ENCODE data around the gene AMPD1.
A peak's percentile ranks its signal among the peaks of the same experiment; 100 is the strongest.

The AMPD1 gene

GRCh38 chr1:114696810-114697209 lies 1.5 kb upstream of the AMPD1 start:
- DNase-seq, result no peak

DNA sequence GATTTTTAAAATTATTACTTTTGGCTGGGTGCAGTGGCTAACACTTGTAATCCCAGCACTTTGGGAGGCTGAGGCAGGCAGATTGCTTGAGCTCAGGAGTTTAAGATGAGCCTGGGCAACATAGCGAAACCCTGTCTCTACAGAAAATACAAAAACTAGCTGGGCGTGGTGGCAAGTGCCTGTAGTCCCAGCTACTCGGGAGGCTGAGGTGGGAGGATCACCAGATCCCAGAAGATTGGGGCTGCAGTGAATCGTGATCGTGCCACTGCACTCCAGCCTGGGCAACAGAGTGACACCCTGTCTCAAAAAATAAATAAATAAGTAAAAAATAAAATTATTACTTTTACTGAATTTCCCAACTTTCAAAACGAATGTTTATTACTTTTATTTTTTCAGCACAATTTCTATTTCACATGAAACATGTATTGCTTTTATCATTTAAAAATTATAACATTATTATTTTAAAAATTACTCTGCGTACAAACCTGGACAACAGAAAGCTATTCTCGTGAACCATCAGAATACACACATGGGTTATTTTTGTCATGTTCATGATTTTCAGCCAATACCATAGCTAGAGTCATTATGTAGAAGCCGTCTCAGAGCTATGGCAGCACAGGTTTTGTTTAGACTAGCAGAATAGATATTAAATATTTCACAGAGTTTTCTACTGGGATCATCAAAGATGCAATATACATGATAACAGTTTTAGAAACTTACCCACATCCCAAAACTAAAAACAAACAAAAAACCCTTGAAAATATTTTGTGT lies 621 bp downstream of the AMPD1 start:
- DNase-seq, result no peak

GRCh38 chr1:114692947-114693346 lies 2.4 kb downstream of the AMPD1 start:
- DNase-seq, result no peak

- no peak for DNase-seq
Observed at GRCh38 chr1:114691061-114691460, 4.3 kb downstream of the AMPD1 start.

- no peak for DNase-seq
Observed at GRCh38 chr1:114690148-114690547, 5.2 kb downstream of the AMPD1 start.

- no peak for DNase-seq
Observed at GRCh38 chr1:114688526-114688925, 6.8 kb downstream of the AMPD1 start.

DNA sequence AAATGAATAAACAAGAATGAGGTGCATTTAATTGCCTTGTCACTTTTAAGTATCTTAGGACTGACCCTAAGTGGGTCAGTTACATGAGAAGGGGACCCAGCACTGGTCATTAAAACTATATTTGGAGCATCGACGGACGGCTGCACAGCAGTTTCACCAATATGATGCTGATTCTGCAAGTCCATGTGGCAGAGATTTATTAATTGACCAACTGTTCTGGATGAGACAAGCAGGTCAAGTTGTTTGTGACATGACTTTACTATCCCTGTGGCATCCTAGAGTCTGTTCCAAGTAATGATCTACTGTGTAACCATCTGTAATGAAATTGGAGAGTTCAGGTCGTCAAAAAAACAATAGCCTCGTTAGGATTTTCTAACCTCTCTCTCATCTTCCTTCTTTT lies 9.5 kb downstream of the AMPD1 start:
- no peak for DNase-seq

DNA sequence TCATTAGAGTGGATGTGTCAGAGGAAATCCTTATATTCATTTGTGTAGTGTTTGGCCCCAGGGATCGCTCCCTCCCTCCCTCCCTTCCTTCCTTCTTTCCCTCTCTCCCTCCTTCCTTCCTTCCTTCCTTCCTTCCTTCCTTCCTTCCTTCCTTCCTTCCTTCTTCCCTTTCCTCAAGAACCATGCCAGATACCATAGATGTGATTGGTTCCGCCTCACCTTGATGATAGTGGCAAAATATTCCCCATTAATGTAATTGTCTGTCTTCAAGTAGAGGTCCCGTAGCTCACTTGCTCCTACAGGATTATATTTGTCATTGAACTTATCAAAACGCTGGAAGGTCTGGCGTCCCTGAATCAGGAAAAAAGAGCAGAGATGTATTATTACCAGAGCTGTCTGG lies 17.7 kb downstream of the AMPD1 start:
- DNase-seq, result no peak

DNA sequence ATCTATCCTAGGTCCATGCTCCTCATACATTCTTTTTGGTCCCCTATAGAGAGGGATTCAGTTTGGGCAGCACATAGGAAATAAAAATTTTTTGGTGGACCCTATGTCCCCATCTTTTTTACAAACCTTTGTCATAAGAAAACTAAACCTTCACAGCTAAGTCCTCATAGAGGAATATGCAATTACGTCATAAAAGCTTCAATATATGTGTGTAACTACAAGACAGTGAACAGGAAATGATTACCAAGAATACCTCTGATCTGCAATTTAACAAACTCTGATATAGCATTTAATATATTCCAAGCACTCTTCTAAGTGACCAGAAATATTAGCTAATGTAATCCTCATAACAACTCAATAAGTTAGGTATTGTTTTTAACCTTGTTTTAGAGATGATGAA lies 19.2 kb downstream of the AMPD1 start:
- DNase-seq, result no peak

DNA sequence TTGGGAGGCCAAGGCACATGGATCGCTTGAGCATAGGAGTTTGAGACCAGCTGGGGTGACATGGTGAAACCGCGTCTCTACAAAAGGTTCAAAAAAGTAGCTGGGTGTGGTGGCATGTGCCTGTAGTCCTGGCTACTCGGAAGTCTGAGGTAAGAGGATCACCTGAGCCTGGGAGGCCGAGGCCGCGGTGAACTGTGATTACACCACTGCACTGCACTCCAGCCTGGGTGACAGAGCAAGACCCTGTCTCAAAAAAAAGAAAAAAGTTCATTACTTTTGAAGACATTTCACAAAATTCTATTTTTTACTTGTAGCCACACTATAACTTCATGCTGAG lies 23.4 kb downstream of the AMPD1 start:
- no peak for DNase-seq

DNA sequence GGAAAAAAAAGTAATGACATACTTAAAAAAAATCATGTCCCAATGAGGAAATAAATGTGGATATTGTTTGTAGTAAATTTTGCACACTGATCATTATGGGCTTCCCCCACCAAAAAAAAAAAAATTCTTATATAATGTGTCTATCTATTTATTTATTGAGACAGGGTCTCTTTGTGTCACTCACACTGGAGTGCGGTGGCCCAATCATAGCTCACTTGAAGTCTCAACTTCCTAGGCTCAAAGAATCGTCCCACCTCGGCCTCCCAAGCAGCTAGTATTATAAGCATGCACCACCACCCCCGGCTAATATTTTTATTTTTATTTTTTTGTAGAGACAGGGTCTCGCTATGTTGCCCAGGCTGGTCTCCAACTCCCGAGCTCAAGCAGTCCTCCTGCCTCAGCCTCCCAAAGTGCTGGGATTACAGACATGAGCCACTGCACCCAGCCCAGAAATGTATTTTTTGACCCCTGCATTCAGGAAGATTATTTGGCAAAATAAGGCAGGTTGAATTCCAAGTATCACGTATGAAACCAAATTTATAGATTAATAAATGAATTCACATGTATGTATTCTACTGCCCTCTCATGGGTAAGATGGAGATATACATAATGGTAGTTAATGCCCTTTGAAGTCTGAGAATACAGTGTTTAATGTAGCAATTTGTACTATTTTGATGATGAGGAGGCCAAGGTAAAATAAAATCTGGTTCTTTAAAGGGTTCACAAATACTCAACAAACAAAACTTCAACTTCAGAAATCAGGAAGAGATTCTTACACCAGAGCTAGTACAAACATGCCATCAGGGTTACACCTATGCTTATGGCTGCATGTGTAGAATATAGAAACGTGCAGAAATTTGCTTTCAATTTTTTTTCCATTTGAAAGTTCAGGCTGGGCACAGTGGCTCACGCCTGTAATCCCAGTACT lies 24.1 kb downstream of the AMPD1 start:
- no peak for DNase-seq

DNA sequence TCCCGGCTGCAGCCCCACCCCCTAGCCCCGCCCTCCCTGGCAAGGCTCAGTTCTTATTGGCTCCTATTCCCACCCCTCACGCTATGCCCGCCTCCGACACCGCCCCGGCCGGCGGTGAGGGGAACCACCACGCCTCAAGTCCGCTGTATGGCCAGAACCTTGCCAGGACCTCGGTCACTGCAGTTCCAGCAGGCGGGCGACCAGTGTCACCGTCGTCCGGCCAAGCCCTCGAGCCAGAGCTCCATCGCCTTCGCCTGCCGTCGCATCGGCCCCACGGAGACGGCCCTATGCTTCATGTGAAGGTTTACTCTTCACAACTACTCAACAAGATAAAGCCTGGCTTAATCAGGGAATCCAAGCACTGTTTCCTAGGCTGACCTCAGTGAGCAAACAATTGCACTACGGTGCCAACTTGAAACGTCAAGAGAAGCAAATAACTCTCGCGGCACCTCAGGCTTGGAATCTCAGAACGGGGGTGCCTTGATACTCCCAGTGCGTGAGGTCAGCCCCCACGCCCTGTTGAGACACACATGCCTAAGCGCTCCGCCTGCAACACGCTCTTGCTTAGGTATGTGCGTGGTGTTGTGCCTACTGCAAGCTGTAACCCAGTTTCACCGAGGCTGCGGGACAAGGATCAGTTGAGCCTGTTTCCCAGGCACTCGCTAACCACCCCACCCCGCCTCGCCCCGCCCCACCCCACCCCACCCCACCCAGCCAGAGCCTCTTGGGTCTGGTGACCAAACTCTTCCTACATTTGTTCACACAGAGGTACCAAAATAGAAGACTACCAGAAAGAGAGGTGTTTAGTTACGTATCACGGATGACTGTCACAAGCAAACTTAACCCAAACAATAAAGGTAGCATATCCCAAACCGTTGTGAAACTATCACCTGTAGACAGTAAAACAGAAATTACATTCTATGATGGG lies 25.0 kb downstream of the AMPD1 start:
- DNase-seq, result peak; percentile 81

DNA sequence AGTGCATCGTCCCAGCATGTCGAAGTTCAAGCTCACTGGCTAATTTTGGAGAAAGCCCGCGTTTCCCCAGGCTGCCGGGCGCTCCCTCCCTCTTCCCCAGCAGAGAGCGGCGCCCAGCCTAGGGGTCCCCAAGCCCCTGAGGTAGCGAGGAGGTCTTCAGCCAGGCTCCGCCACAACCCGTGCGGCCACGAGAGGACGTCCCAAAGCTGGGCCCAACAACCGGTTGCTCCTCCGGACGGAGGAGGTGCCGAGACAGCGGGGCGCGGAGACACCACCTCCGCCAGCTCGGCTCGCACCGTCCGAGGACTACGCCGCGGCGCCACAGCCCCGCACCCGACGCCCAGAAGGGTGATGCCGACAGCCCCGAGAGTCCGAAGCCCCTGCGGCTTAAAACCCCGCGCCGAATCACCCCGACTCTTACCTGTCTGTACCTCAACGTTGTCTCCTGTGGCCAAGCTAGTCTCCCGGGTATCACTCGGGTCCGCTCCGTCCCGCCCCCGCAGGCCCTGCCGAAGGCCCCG lies 25.7 kb downstream of the AMPD1 start, which contains the start of gene DENND2C:
TSS of gene DENND2C (minus strand) at position 488 of the 521 bp plus-strand sequence. CDS start 44,065 bp downstream, outside the sequence.
- no peak for DNase-seq

DNA sequence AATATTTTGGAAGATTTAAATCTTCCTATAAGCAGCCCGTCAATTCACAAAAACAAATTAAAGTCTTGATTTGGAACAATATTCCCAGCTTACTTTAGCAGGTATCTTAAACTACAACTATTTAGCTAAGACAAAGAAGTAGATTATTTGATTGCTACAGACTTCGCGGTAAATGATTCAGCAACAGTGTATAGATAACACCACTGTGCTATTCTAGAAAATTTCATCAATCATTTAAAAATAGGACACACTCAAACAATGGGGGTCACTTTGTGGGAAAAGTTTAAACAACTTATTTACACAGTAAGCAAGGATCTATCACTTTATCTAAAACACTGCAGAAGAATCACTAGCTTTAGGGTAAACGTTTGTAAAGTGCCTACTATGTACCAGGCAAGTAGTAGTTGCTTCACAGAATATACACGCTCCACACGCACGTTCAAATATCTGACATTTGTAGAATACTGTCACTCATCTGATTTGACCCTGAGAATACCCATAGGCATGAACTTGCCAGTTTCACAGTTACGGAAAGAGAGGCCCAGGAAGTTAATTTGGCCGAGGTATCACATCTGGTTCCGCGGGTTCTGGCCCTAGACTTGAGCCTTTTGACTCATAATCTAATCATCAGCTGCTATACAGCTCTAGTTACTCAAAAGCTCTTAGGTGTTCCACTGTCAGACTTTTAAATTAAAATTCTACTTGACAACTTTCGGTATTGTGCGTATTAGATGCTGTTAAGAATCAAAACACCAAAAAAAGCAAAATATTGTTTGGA lies 26.4 kb downstream of the AMPD1 start:
- DNase-seq, result peak; percentile 2

DNA sequence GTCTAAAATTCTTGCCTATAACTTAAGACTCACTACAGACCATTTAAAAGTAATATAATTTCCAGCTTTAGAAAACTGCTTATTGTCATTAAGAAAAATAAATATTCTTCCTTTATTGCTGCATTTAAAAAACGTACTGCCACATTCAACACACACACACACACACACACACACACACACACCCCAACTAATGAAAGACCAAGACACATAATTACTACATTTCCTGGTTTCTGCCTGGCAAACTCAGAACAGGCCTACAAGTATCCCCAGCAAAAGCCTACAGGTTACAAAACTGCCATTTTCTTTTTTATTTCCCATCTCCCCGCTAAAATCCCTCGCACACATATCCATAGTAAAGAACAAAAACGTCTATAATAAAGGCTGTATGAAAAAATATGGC lies 27.0 kb downstream of the AMPD1 start:
- no peak for DNase-seq

GRCh38 chr1:114666954-114667353 lies 28.4 kb downstream of the AMPD1 start:
- no peak for DNase-seq

DNA sequence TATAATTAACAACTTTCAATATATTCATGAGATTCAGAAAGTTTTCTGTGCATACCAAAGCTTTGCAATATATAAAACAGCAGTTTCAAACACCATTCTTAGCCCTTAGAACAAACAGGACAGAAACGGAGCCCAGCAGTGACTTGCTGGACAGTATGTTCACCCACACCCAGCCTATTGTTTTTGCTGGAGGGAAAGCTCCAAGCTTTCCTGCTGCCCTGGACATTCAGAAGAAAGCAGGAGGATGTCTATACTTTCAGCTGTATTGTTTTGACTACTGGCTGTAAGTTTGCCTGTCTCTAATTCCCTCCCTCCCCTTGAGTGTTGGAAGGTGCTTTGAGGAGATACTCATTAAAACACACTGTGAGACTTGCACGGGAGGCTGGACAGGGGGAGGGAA lies 35.1 kb downstream of the AMPD1 start:
- DNase-seq, result no peak

- DNase-seq, result no peak
Observed at GRCh38 chr1:114651893-114652292, 43.5 kb downstream of the AMPD1 start.

DNA sequence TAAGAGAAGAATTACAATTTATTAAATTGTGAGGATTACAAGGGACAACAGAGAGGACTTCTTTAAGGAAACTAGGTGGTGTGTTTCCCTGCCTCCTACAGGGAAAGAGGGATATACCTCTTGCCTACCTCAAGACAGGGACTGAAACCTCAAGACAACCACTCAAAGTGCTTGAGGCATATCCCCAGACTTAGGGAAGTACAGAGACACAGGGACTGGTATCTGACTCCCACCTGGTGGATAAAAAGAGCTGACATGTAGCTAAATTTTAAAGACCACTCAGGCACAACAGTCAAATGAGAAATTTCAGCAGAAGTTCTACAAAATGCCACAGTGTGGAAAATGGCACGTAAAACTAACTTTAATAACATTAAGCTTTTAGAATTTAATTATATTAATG lies 46.8 kb downstream of the AMPD1 start:
- DNase-seq, result no peak

GRCh38 chr1:114641377-114641776 lies 54.0 kb downstream of the AMPD1 start:
- no peak for DNase-seq

- no peak for DNase-seq
Observed at GRCh38 chr1:114638910-114639309, 56.4 kb downstream of the AMPD1 start.

DNA sequence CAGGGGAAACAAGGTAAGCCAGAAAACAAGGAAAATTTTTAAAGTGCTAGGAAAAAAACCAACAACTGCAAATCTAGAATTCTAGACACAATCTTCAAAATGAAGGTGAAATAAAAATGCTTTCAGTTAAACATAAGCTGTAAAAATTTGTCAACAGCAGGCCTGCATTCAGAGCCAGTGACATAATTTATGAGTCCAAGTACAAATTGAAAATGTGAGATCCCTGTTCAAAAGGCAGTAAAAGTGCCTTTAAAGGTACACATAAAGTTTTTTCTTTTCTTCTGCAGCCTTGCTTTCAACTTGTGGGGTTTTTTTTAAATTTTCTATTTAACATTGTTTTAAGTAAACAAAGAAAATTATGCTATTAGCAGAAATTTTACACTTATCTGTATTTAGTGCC lies 62.9 kb downstream of the AMPD1 start:
- no peak for DNase-seq
